ENCODE results near the gene GOLGA6L2. TPM values are rescaled to one million over a fixed set of nuclear protein-coding genes. Genes with fewer than 3 reads are reported as not detected.
"Not testable (repeated sequence)": the region's sequence is repeated elsewhere in the genome, so short reads cannot be mapped to it uniquely, and the experiment has no call there.

Gene GOLGA6L2
- total RNA-seq, 2 experiments from 2014 or later = not detected

DNA sequence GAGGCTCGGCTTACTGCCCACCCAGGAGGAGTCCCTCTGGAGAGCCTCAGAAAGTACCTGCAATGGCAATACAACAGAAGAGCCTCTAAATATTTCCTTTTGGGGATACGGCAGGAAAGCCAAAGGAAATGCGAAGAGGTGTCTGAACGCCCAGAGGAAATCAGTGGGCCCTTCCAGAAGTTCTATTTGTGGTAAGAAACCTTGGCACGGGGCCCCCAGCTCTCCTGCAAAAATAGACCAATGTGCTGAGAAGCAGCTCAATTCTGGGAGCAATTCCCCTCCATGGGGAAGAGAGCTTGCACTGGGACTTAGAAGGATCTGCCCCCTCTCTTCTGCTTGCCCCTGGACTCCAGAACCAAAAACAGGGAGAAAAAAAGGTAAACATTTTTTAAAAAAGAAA, 47.8 kb downstream of the GOLGA6L2 start:
- H3K36me3 Mint-ChIP-seq (ENCODE audit: low read depth); H3K27me3 Mint-ChIP-seq (ENCODE audit: low read depth); CTCF ChIA-PET; DNase-seq; H3K4me3 Mint-ChIP-seq; intact Hi-C loops (cut with micrococcal nuclease); H3K4me1 Mint-ChIP-seq (ENCODE audit: low read depth); H3K9me3 Mint-ChIP-seq; H3K27ac Mint-ChIP-seq: not testable (repeated sequence)

DNA sequence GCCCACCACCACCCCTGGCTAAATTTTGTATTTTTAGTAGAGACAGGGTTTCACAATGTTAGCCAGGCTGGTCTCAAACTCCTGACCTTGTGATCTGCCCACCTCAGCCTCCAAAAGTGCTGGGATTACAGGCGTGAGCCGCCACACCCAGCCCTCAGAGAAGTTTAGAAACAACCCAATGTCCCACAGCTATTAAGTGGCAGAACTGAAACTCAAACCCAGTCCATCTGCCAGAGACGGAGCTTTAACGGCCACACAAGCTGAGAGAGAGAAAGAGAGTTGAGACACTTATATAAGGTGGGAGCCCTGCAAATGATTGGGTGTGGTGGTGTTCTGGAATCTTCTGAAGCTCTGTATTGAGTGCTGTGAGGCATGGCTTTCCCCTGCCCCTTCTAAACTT, 48.7 kb downstream of the GOLGA6L2 start:
- not testable (repeated sequence) for H3K27ac Mint-ChIP-seq, H3K4me3 Mint-ChIP-seq

DNA sequence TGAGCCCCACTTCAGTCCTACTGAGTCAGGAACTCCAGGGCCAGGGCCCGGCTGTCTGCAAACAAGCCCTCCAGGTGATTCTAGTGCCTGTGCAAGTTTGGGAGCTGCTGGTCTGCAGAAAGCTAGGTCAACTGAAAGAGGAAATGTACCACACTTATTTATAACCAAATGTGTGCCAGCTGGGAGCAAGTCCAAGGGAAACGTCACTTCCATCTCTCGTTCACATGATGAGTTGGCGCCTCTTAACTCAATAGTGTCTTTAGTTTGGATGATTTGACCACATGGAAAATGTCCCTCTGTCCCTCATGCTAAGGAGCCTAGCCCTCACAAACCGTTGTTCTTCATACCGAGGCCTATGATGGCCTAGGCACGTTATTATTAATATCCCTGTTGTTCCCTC, 49.3 kb downstream of the GOLGA6L2 start:
- Mint-ChIP-seq H3K27me3 (ENCODE audit: low read depth) (peaks cover 4% of the 10 kb centered on the region), H3K27ac (no peak overlapping the region), H3K4me3 (no peak overlapping the region), H3K4me1 (ENCODE audit: low read depth) (no peaks in the 10 kb centered on the region), H3K36me3 (ENCODE audit: low read depth) (no peaks in the 10 kb centered on the region), H3K9me3 (no peaks in the 10 kb centered on the region)
- intact Hi-C loops (cut with micrococcal nuclease) = no loop called here
- DNase-seq = no peak
- CTCF ChIA-PET = no interaction called here

More for the DNA sequence above, 48.7 kb downstream of the GOLGA6L2 start:
- H3K4me1 Mint-ChIP-seq (ENCODE audit: low read depth); intact Hi-C loops (cut with micrococcal nuclease); H3K9me3 Mint-ChIP-seq; CTCF ChIA-PET; H3K36me3 Mint-ChIP-seq (ENCODE audit: low read depth); H3K27me3 Mint-ChIP-seq (ENCODE audit: low read depth); DNase-seq: not testable (repeated sequence)

DNA sequence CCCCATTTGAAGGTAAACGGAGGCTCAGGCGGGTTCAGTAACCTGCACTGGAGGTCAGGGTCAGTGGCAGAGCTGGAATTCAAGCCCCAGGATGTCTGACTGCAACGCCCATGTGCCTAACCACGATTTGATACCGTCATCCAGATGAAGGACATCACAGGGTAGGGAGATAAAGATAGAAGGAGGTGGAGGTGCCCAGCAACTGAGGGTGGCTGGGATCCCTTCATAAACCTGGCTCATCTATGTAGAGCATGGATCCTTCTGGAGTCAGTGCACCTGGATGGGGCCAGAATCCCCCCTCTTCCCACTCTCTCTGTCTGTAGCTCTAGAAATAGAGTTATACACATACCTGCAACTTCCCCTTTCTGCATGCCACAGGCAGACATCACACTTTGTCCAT, 51.2 kb downstream of the GOLGA6L2 start:
- H3K27me3 Mint-ChIP-seq (ENCODE audit: low read depth) = peaks cover 4% of the 10 kb centered on the region
- no peaks in the 10 kb centered on the region for H3K9me3 Mint-ChIP-seq
- no peaks in the 10 kb centered on the region for H3K36me3 Mint-ChIP-seq (ENCODE audit: low read depth)
- intact Hi-C loops (cut with micrococcal nuclease) = no loop called here
- H3K27ac Mint-ChIP-seq = no peak overlapping the region
- DNase-seq = no peak
- CTCF ChIA-PET = no interaction called here
- no peak overlapping the region for H3K4me3 Mint-ChIP-seq
- H3K4me1 Mint-ChIP-seq (ENCODE audit: low read depth) = no peaks in the 10 kb centered on the region

DNA sequence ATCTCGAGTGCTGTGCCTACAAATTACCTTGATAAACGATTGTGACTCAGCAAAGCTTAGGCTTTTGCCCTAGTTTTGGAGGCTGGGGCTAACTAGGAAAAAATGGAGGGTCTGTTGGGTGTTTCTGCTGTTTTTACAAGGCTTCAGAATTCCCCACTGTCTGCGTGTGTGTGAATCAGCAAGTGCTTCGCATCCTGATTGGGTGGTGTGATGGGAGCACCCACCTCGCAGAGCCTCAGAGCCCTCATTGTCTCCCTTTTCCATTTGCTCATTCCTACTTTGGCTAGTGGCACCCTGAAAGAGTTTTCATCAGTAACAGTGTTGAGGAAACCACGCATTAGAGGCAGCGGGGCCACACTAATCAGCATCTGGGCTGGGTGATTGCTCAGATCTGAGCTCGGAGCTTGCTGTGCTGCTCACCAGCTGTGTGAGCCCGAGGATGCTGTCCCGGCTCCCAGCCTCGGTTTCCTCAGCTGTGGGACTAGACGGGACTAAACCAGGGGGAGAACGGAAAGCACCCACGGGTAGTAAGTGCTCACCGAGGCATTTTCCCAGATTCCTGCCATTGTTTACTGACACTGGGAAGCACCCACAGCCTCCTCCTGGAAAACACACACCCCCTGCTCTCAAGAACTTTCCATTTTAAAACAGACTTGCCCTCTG, 51.9 kb downstream of the GOLGA6L2 start:
- Mint-ChIP-seq H3K36me3 (ENCODE audit: low read depth) (no peaks in the 10 kb centered on the region), H3K4me3 (no peak overlapping the region), H3K27me3 (ENCODE audit: low read depth) (peaks cover 4% of the 10 kb centered on the region), H3K4me1 (ENCODE audit: low read depth) (no peaks in the 10 kb centered on the region), H3K27ac (no peak overlapping the region), H3K9me3 (no peaks in the 10 kb centered on the region)
- intact Hi-C loops (cut with micrococcal nuclease) = no loop called here
- CTCF ChIA-PET = no interaction called here
- no peak for DNase-seq

Other genes with a start within 250 kb of the GOLGA6L2 start
- gene GOLGA6L26, start 113.0 kb downstream of the GOLGA6L2 start, total RNA-seq = not detected
- gene GOLGA8S, start 92.5 kb downstream of the GOLGA6L2 start, total RNA-seq = under 1 TPM in 1 of 2 experiments, not detected in 1; 0.05 TPM
- 1 to 10 TPM; 2.5 to 3.2 TPM for gene MKRN3, start 118.4 kb upstream of the GOLGA6L2 start, total RNA-seq
- not detected for gene MAGEL2, start 200.6 kb upstream of the GOLGA6L2 start, total RNA-seq
- 1 to 10 TPM; 1.6 to 2.3 TPM for gene NDN, start 240.1 kb upstream of the GOLGA6L2 start, total RNA-seq

Measured in activated naive CD4-positive, alpha-beta T cell treated with anti-CD3 and anti-CD28 coated beads for 36 hours (primary cell).